TTC549 (cell line): ENCODE data around the gene RUNX2.

Experiments used
- FAIRE-seq: peaks from 2 replicates; lab custom pipeline; 2012; peaks lifted over from hg19 to GRCh38; lab: Jason Lieb, UNC

Gene RUNX2

GRCh38 chr6:45434381-45434700 lies 106.2 kb downstream of the RUNX2 start:
- FAIRE-seq, result no peak

GRCh38 chr6:45436544-45437438 lies 108.7 kb downstream of the RUNX2 start:
- FAIRE-seq, result no peak

GRCh38 chr6:45437439-45437815 lies 109.3 kb downstream of the RUNX2 start:
- FAIRE-seq, result no peak

- FAIRE-seq, result no peak
These were observed 110.0 kb downstream of the RUNX2 start for GRCh38 chr6:45438151-45438550.

GRCh38 chr6:45438849-45439406 lies 110.8 kb downstream of the RUNX2 start:
- no peak for FAIRE-seq

- FAIRE-seq, result no peak
These were observed 111.3 kb downstream of the RUNX2 start for GRCh38 chr6:45439459-45439858.

- FAIRE-seq, result no peak
These were observed 111.8 kb downstream of the RUNX2 start for GRCh38 chr6:45439861-45440388.

- FAIRE-seq, result no peak
These were observed 113.8 kb downstream of the RUNX2 start for GRCh38 chr6:45441851-45442453.

- FAIRE-seq, result no peak
These were observed 114.6 kb downstream of the RUNX2 start for GRCh38 chr6:45442716-45443115.

GRCh38 chr6:45445364-45445748 lies 117.2 kb downstream of the RUNX2 start:
- FAIRE-seq, result no peak

- FAIRE-seq, result peak; percentile 85
These were observed 117.8 kb downstream of the RUNX2 start for GRCh38 chr6:45445749-45446549.

GRCh38 chr6:45447005-45447404 lies 118.9 kb downstream of the RUNX2 start:
- no peak for FAIRE-seq

GRCh38 chr6:45447716-45448115 lies 119.6 kb downstream of the RUNX2 start:
- FAIRE-seq, result no peak

- FAIRE-seq, result no peak
These were observed 120.6 kb downstream of the RUNX2 start for GRCh38 chr6:45448417-45449389.

- FAIRE-seq, result no peak
These were observed 122.0 kb downstream of the RUNX2 start for GRCh38 chr6:45450132-45450531.

GRCh38 chr6:45450831-45451230 lies 122.7 kb downstream of the RUNX2 start:
- no peak for FAIRE-seq

- FAIRE-seq, result no peak
These were observed 126.1 kb downstream of the RUNX2 start for GRCh38 chr6:45454008-45454911.

GRCh38 chr6:45455408-45455807 lies 127.3 kb downstream of the RUNX2 start:
- no peak for FAIRE-seq

- no peak for FAIRE-seq
These were observed 129.0 kb downstream of the RUNX2 start for GRCh38 chr6:45457141-45457540.

- FAIRE-seq, result no peak
These were observed 130.5 kb downstream of the RUNX2 start for GRCh38 chr6:45458672-45459071.
